K562 (cell line): Measurements from ENCODE around the gene TLNRD1. TPM values are rescaled to one million over a fixed set of nuclear protein-coding genes. Genes with fewer than 3 reads are reported as not detected.
A peak's percentile ranks its signal among the peaks of the same experiment; 100 is the strongest.

ENCODE experiments used
- ATAC-seq: fragments of 200-7000 bp; cut with Tn5 transposase; 3 replicates; pipeline ENCODE4 v1.9.1; 2020; ENCODE audit warnings: moderate library complexity
- BruUV-seq: library from RNA; stranded (reverse); fragments of 400-500 nt; replicated peaks from 2 replicates; lab custom pipeline; 2021; lab: Mats Ljungman, UMichigan
- CTCF ChIA-PET: fragments of 300-600 bp; formaldehyde crosslinking; extraction: SDS; loops from one replicate; lab custom pipeline; 2021; ENCODE audit warnings: low intra/inter-chr PET ratio; lab: Yijun Ruan, JAX
- POLR2A ChIA-PET: fragments of 300-600, 350-650 bp; sonication (Branson Sonifier 250); formaldehyde crosslinking; extraction: SDS; loops from one replicate; lab custom pipeline; 2021; ENCODE audit warnings: antibody characterized with exemption, inconsistent platforms; lab: Yijun Ruan, JAX
- DNase-seq, 4 experiments: peaks; one replicate each; pipeline versions ENCODE4 v3.0.0 to v3.0.0-alpha.2; 2011 to 2018; ENCODE audit warnings: low spot score in 3 of 4, mixed read lengths in 3 of 4; ENCODE audit errors: extremely low read depth in 1 of 4
- FAIRE-seq: peaks from 2 replicates; lab custom pipeline; 2011; peaks lifted over from hg19 to GRCh38; lab: Jason Lieb, UNC
- H2AFZ ChIP-seq: 2 replicates; pipeline ENCODE4 v1.6.0; 2011; ENCODE audit warnings: low read depth, low read length, control low read depth, inconsistent platforms
- H3K27ac ChIP-seq: fragments of 200-600 bp; 3 replicates; pipeline ENCODE4 v1.8.0; 2011; ENCODE audit warnings: low read depth, mild to moderate bottlenecking, control low read depth, inconsistent platforms, low read length, moderate library complexity, mixed read lengths; ENCODE audit errors: extremely low read depth
- H3K27me3 ChIP-seq, 2 experiments: fragments of 300-600 bp in 1 of 2; 2 replicates in 1 of 2; 3 replicates in 1 of 2; pipeline versions ENCODE4 v1.6.0 to v1.8.0; 2011; ENCODE audit warnings: inconsistent platforms in 2 of 2, low read length in 2 of 2, mild to moderate bottlenecking in 1 of 2, mixed read lengths in 1 of 2, moderate library complexity in 1 of 2; ENCODE audit not compliant: control insufficient read depth in 2 of 2, insufficient read depth in 2 of 2
- H3K36me3 ChIP-seq: fragments of 300-600 bp; 3 replicates; pipeline ENCODE4 v1.8.0; 2011; ENCODE audit warnings: mild to moderate bottlenecking, low read length, inconsistent platforms; ENCODE audit not compliant: control insufficient read depth, insufficient read depth
- H3K4me1 ChIP-seq, 2 experiments: fragments of 200-600 bp in 1 of 2; replicated peaks in 1 of 2; 2 replicates in 1 of 2; 3 replicates in 1 of 2; pipeline versions ENCODE4 v1.5.1 to v1.8.0; 2011; ENCODE audit warnings: inconsistent platforms in 2 of 2, low read length in 2 of 2, mild to moderate bottlenecking in 1 of 2, mixed read lengths in 1 of 2, moderate library complexity in 1 of 2; ENCODE audit not compliant: control insufficient read depth in 2 of 2, insufficient read depth in 2 of 2
- H3K4me2 ChIP-seq: 2 replicates; pipeline ENCODE4 v1.6.1; 2011; ENCODE audit warnings: low read length, control low read depth, inconsistent platforms, mixed read lengths; ENCODE audit not compliant: insufficient read depth
- H3K4me3 ChIP-seq: fragments of 200-600 bp; sonication (generic), shearing (Covaris generic); 2 replicates; pipeline ENCODE4 v1.5.1; 2016; ENCODE audit warnings: control low read depth, inconsistent platforms
- H3K79me2 ChIP-seq: fragments of 200-600 bp; 3 replicates; pipeline ENCODE4 v1.8.0; 2011; ENCODE audit warnings: low read length, inconsistent platforms; ENCODE audit not compliant: control insufficient read depth, insufficient read depth
- H3K9ac ChIP-seq, 2 experiments: 2 replicates each; pipeline versions ENCODE4 v1.6.0 to v1.6.1; 2011; ENCODE audit warnings: low read depth in 2 of 2, low read length in 2 of 2, control low read depth in 1 of 2, inconsistent platforms in 1 of 2, mild to moderate bottlenecking in 1 of 2, mixed read lengths in 1 of 2; ENCODE audit not compliant: insufficient read depth in 1 of 2
- H3K9me1 ChIP-seq: one replicate; pipeline ENCODE4 v1.6.0; 2011; ENCODE audit warnings: inconsistent platforms, mild to moderate bottlenecking, low read length, moderate library complexity; ENCODE audit not compliant: control insufficient read depth, insufficient read depth
- H3K9me3 ChIP-seq: replicated peaks from 2 replicates; pipeline ENCODE4 v1.5.1; 2011; ENCODE audit warnings: low read depth, low read length, inconsistent platforms; ENCODE audit not compliant: control insufficient read depth, insufficient read depth
- H4K20me1 ChIP-seq: replicated peaks from 2 replicates; pipeline ENCODE4 v1.6.1; 2011; ENCODE audit warnings: low read length, inconsistent platforms, mixed read lengths; ENCODE audit not compliant: control insufficient read depth, insufficient read depth
- PHF20 ChIP-seq: fragments of 450-650 bp; IDR thresholded peaks from 2 replicates; pipeline ENCODE4 v1.6.1; 2018; ENCODE audit not compliant: partially characterized antibody
- TAL1 ChIP-seq: fragments of 450-650 bp; IDR thresholded peaks from 2 replicates; pipeline ENCODE4 v1.6.1; 2016; ENCODE audit warnings: mild to moderate bottlenecking
- ZNF224 ChIP-seq: sonication (generic); formaldehyde crosslinking; IDR thresholded peaks from 2 replicates; pipeline ENCODE4 v1.8.0; 2022; ENCODE audit warnings: mild to moderate bottlenecking, missing genetic modification reagents
- ZNF79 ChIP-seq: fragments of 250-450 bp; sonication (Bioruptor Pico); IDR thresholded peaks from 2 replicates; pipeline ENCODE4 v1.4.0; 2020; ENCODE audit warnings: low read depth, mild to moderate bottlenecking, moderate library complexity
- whole genome bisulfite sequencing: fragments of 100-300 bp; shearing (Covaris generic); methylation state at CpG from one replicate; pipeline ENCODE4 v1.1.6; 2016; ENCODE audit warnings: low coverage, mixed read lengths; ENCODE audit not compliant: insufficient coverage; ENCODE audit errors: missing lambda C conversion rate; 5-methylcytosine and 5-hydroxymethylcytosine counted together
- in situ Hi-C: fragments of 300-500 bp; cut with MboI; formaldehyde crosslinking; loops from 4 replicates; pipeline ENCODE4 v1.15.0; 2018; ENCODE audit warnings: inconsistent platforms, mixed read lengths
- intact Hi-C: fragments of 100-400 bp; cut with micrococcal nuclease; formaldehyde crosslinking; loops from 2 replicates; pipeline ENCODE4 v1.14.2; 2022
- polyA plus RNA-seq, 8 experiments: library from polyadenylated mRNA; depleted of rRNA in 4 of 8; stranded (reverse) in 5 of 8; unstranded in 3 of 8; fragments of >200 nt; fragmentation: Nextera tagmentation in 2 of 8; fragmentation: Illumina TruSeq in 1 of 8; extraction: Ambion mirVana in 2 of 8; extraction: Trizol in 1 of 8; gene quantifications; 2 replicates each; pipeline versions ENCODE4 v1.2.1 to v1.2.3, GENCODE V29; 2011 to 2014; ENCODE audit warnings: inconsistent platforms in 1 of 8, missing spikeins in 1 of 8
- total RNA-seq, 7 experiments: library from RNA; depleted of rRNA in 6 of 7; stranded (reverse); fragments of >200 nt in 6 of 7; fragmentation: Illumina TruSeq in 2 of 7; extraction: Trizol in 2 of 7; gene quantifications; 2 replicates each; pipeline versions ENCODE4 v1.2.1 to v1.2.3, GENCODE V29; 2011 to 2021; ENCODE audit warnings: low replicate concordance in 1 of 7
- TF ChIP-seq, protein P1 (sequence below): fragments of 250-450 bp; sonication (Bioruptor Pico); IDR thresholded peaks from 2 replicates; pipeline ENCODE4 v1.9.0; 2021; ENCODE audit warnings: mild to moderate bottlenecking
- TF ChIP-seq, protein P2 (sequence below): IDR thresholded peaks from 3 replicates; pipeline ENCODE4 v1.6.1; 2011; ENCODE audit warnings: borderline replicate concordance, mild to moderate bottlenecking, moderate library complexity; ENCODE audit not compliant: insufficient read length; ENCODE audit errors: extremely low read depth
- TF ChIP-seq, protein P3 (sequence below): fragments of 250-450 bp; sonication (Bioruptor Pico); IDR thresholded peaks from 2 replicates; pipeline ENCODE4 v1.4.0; 2020; ENCODE audit warnings: mild to moderate bottlenecking

Gene TLNRD1
- total and polyA plus RNA-seq, 9 of the 15 experiments (the other 6 are each of a cell fraction or from before 2014, with no cell fraction given) = 1.1 to 33.1 (median 5.7) TPM

DNA sequence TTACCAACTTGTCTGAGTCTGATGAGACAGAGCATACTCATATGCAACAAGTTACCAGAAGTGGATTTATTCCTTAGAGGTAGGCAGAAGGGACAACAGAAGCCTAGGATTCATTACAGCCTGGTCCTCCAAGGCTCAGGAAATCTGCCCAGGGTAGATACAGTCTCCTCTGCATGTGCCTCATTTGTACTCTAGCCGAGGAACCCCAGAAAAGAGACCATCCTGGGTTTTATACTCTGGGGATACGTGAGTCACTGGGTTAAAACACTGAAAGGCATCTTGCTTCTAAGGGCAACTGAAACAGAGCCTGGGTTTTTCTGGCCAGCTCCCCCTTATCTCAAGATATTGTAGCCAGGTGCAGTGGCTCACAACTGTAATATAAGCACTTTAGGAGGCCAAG, 45.6 kb downstream of the TLNRD1 start:
- POLR2A ChIA-PET = interaction anchor here (1.1 kb wide), 1 partner anchor 14 kb away, joined by 3 read pairs; no protein-coding TSS in a partner anchor
- Histone ChIP-seq H2AFZ (no peak overlapping the region), H3K27me3 (no peaks in the 10 kb centered on the region), H3K4me3 (no peak overlapping the region), H3K79me2 (no peaks in the 10 kb centered on the region), H3K9ac (no peak overlapping the region)
- BruUV-seq = no TSS peak
- TF ChIP-seq ZNF224 (CRISPR knock-in tag) = peak; percentile 97
- no peak for TF ChIP-seq TAL1
- TF ChIP-seq, all 486 proteins: peak for 1
- CTCF ChIA-PET = no interaction called here
- Histone ChIP-seq H3K27ac (no peak overlapping the region), H3K4me2 (no peak overlapping the region), H3K4me1 (peaks cover 0 to 7% of the 10 kb centered on the region in 2 experiments; a peak in 2 of 5 replicates), H3K9me1 (no peaks in the 10 kb centered on the region), H3K9me3 (no peaks in the 10 kb centered on the region), H3K36me3 (no peaks in the 10 kb centered on the region), H4K20me1 (no peaks in the 10 kb centered on the region)
- intact Hi-C loops (no loop called here), in situ Hi-C loops (no loop called here)
- 47% methylated on average over 2 of the region's 2 CpGs for WGBS
- FAIRE-seq = no peak
- DNase-seq = no peak
- ATAC-seq = no peak

DNA sequence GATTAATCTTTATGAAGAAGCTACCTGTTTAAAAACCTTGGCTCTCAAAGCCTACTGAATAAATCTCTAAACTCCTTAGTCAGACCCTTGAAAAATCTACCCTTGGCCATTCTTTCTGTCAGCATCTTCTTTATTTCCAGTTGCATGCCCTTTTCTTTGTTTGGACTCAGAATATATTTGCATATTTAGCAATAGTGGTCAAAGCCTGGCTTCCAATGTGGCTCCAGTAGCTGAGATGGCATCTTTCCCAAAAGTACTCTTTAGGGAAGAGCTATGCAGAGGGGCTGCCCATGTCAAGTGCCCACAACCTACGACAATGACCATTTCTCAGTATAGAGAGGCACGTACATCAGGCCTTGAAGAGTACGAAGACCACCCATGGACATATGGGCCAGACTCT, 47.2 kb downstream of the TLNRD1 start:
- Histone ChIP-seq H3K4me1 (peaks cover 0 to 7% of the 10 kb centered on the region in 2 experiments; a peak in 4 of 5 replicates), H3K27ac (no peak overlapping the region)
- TF ChIP-seq, protein P1, sequence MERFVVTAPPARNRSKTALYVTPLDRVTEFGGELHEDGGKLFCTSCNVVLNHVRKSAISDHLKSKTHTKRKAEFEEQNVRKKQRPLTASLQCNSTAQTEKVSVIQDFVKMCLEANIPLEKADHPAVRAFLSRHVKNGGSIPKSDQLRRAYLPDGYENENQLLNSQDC (CRISPR knock-in tag) = no peak
- TF ChIP-seq, protein P2, sequence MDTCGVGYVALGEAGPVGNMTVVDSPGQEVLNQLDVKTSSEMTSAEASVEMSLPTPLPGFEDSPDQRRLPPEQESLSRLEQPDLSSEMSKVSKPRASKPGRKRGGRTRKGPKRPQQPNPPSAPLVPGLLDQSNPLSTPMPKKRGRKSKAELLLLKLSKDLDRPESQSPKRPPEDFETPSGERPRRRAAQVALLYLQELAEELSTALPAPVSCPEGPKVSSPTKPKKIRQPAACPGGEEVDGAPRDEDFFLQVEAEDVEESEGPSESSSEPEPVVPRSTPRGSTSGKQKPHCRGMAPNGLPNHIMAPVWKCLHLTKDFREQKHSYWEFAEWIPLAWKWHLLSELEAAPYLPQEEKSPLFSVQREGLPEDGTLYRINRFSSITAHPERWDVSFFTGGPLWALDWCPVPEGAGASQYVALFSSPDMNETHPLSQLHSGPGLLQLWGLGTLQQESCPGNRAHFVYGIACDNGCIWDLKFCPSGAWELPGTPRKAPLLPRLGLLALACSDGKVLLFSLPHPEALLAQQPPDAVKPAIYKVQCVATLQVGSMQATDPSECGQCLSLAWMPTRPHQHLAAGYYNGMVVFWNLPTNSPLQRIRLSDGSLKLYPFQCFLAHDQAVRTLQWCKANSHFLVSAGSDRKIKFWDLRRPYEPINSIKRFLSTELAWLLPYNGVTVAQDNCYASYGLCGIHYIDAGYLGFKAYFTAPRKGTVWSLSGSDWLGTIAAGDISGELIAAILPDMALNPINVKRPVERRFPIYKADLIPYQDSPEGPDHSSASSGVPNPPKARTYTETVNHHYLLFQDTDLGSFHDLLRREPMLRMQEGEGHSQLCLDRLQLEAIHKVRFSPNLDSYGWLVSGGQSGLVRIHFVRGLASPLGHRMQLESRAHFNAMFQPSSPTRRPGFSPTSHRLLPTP = no peak
- TF ChIP-seq, protein P3, sequence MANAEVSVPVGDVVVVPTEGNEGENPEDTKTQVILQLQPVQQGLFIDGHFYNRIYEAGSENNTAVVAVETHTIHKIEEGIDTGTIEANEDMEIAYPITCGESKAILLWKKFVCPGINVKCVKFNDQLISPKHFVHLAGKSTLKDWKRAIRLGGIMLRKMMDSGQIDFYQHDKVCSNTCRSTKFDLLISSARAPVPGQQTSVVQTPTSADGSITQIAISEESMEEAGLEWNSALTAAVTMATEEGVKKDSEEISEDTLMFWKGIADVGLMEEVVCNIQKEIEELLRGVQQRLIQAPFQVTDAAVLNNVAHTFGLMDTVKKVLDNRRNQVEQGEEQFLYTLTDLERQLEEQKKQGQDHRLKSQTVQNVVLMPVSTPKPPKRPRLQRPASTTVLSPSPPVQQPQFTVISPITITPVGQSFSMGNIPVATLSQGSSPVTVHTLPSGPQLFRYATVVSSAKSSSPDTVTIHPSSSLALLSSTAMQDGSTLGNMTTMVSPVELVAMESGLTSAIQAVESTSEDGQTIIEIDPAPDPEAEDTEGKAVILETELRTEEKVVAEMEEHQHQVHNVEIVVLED = no peak
- TF ChIP-seq PHF20 = no peak
- no peak for TF ChIP-seq ZNF79 (CRISPR knock-in tag)
- TF ChIP-seq, all 486 proteins: peak for 0
- no peak overlapping the region for H3K9ac ChIP-seq
- no peak for ATAC-seq
- H3K9me3 ChIP-seq = no peaks in the 10 kb centered on the region
- H4K20me1 ChIP-seq = no peaks in the 10 kb centered on the region
- ChIA-PET CTCF (no interaction called here), POLR2A (interaction anchor here (0.6 to 1.5 kb wide), 4 partner anchors 15 to 619 kb away, joined by 3 to 4 read pairs (median 3); no protein-coding TSS in a partner anchor)
- no TSS peak for BruUV-seq
- H3K4me2 ChIP-seq = no peak overlapping the region
- no peaks in the 10 kb centered on the region for H3K27me3 ChIP-seq
- no peak for FAIRE-seq
- intact Hi-C loops (no loop called here), in situ Hi-C loops (no loop called here)
- H3K36me3 ChIP-seq = no peaks in the 10 kb centered on the region
- 79% methylated on average over 3 of the region's 3 CpGs for WGBS
- H3K79me2 ChIP-seq = no peaks in the 10 kb centered on the region
- H3K4me3 ChIP-seq = no peak overlapping the region
- DNase-seq = no peak
- no peak overlapping the region for H2AFZ ChIP-seq
- no peaks in the 10 kb centered on the region for H3K9me1 ChIP-seq
